Neural progenitor cell (in vitro differentiated cells): Measurements from ENCODE around the gene NPFFR2. TPM values are rescaled to one million over a fixed set of nuclear protein-coding genes. Genes with fewer than 3 reads are reported as not detected.
"Not testable (repeated sequence)": the region's sequence is repeated elsewhere in the genome, so short reads cannot be mapped to it uniquely, and the experiment has no call there.

Experiments
- DNase-seq: peaks from one replicate; pipeline ENCODE4 v3.0.0-alpha.2; 2016; ENCODE audit warnings: low spot score
- H2AFZ ChIP-seq: fragments of 200-600 bp; sonication (generic); replicated peaks from 2 replicates; pipeline ENCODE4 v1.6.1; 2016; ENCODE audit warnings: antibody characterized with exemption
- H3F3A ChIP-seq: fragments of 200-600 bp; sonication (generic); 2 replicates; pipeline ENCODE4 v1.6.1; 2016; ENCODE audit warnings: antibody characterized with exemption, low read depth
- H3K27ac ChIP-seq: fragments of 200-600 bp; sonication (generic); 2 replicates; pipeline ENCODE4 v1.5.1; 2016; ENCODE audit warnings: mild to moderate bottlenecking
- H3K27me3 ChIP-seq: fragments of 200-600 bp; sonication (generic); 2 replicates; pipeline ENCODE4 v1.6.1; 2016; ENCODE audit warnings: mild to moderate bottlenecking, moderate library complexity
- H3K36me3 ChIP-seq: fragments of 200-600 bp; sonication (generic); 2 replicates; pipeline ENCODE4 v1.5.1; 2016
- H3K4me1 ChIP-seq: fragments of 200-600 bp; sonication (generic); 2 replicates; pipeline ENCODE4 v1.6.1; 2016; ENCODE audit warnings: mixed run types
- H3K4me2 ChIP-seq: fragments of 200-600 bp; sonication (generic); 2 replicates; pipeline ENCODE4 v1.6.1; 2016
- H3K4me3 ChIP-seq: fragments of 200-600 bp; sonication (generic); 2 replicates; pipeline ENCODE4 v1.5.1; 2016
- H3K79me2 ChIP-seq: fragments of 200-600 bp; sonication (generic); 2 replicates; pipeline ENCODE4 v1.6.1; 2016; ENCODE audit warnings: low read depth
- H3K9ac ChIP-seq: fragments of 200-600 bp; sonication (generic); 2 replicates; pipeline ENCODE4 v1.6.1; 2016
- H3K9me3 ChIP-seq: fragments of 200-600 bp; sonication (generic); 2 replicates; pipeline ENCODE4 v1.5.1; 2016; ENCODE audit warnings: low read depth
- H4K20me1 ChIP-seq: fragments of 200-600 bp; sonication (generic); 2 replicates; pipeline ENCODE4 v1.6.1; 2016; ENCODE audit warnings: low read depth
- H3K27ac Mint-ChIP-seq: 3 replicates; pipeline ENCODE4 v1.8.0; 2021; ENCODE audit warnings: mixed read lengths
- H3K27me3 Mint-ChIP-seq: 2 replicates; pipeline ENCODE4 v1.8.0; 2022; ENCODE audit warnings: low read depth, mild to moderate bottlenecking, inconsistent platforms, moderate library complexity, mixed read lengths; ENCODE audit not compliant: insufficient read depth
- H3K36me3 Mint-ChIP-seq: 3 replicates; pipeline ENCODE4 v1.8.0; 2021; ENCODE audit warnings: mixed read lengths
- H3K4me1 Mint-ChIP-seq: 3 replicates; pipeline ENCODE4 v1.8.0; 2021; ENCODE audit warnings: mixed read lengths
- H3K4me3 Mint-ChIP-seq: 3 replicates; pipeline ENCODE4 v1.8.0; 2021; ENCODE audit warnings: mild to moderate bottlenecking, moderate library complexity, mixed read lengths
- H3K9me3 Mint-ChIP-seq: 3 replicates; pipeline ENCODE4 v1.8.0; 2020; ENCODE audit warnings: mixed read lengths
- CTCF ChIP-seq: fragments of 200-600 bp; sonication (generic); IDR thresholded peaks from 2 replicates; pipeline ENCODE4 v1.5.1; 2017; ENCODE audit warnings: antibody characterized with exemption, mild to moderate bottlenecking
- EZH2 ChIP-seq: fragments of 200-600 bp; sonication (generic); IDR thresholded peaks from 2 replicates; pipeline ENCODE4 v1.6.1; 2017; ENCODE audit warnings: antibody characterized with exemption, mild to moderate bottlenecking, moderate library complexity
- EZH2phosphoT487 ChIP-seq: fragments of 200-600 bp; sonication (generic); IDR thresholded peaks from 2 replicates; pipeline ENCODE4 v1.6.1; 2017; ENCODE audit warnings: antibody characterized with exemption
- total RNA-seq: library from RNA; depleted of rRNA; stranded (reverse); fragments of >200 nt; gene quantifications from 2 replicates; pipeline ENCODE4 v1.2.3, GENCODE V29; 2015; ENCODE audit warnings: low replicate concordance

NPFFR2 gene
- total RNA-seq, 1 donor from 2014 or later, result 2.1 TPM

- H3K9me3 Mint-ChIP-seq, result no peaks in the 10 kb centered on the region
- Histone ChIP-seq H3K27me3 (no peaks in the 10 kb centered on the region), H3F3A (no peaks in the 10 kb centered on the region), H3K36me3 (no peaks in the 10 kb centered on the region), H3K4me2 (no peak overlapping the region), H3K79me2 (no peaks in the 10 kb centered on the region), H4K20me1 (no peaks in the 10 kb centered on the region), H2AFZ (no peak overlapping the region), H3K9me3 (no peaks in the 10 kb centered on the region), H3K27ac (no peak overlapping the region), H3K4me1 (peaks cover 3% of the 10 kb centered on the region), H3K4me3 (no peak overlapping the region), H3K9ac (no peak overlapping the region)
- no peak for DNase-seq
- H3K27me3 Mint-ChIP-seq, result no peaks in the 10 kb centered on the region
- H3K4me3 Mint-ChIP-seq, result no peak overlapping the region
- no peak overlapping the region for H3K27ac Mint-ChIP-seq
- H3K4me1 Mint-ChIP-seq, result no peaks in the 10 kb centered on the region
- H3K36me3 Mint-ChIP-seq, result no peaks in the 10 kb centered on the region
- no peak for TF ChIP-seq EZH2
- no peak for TF ChIP-seq EZH2phosphoT487
- TF ChIP-seq CTCF, result no peak
These were observed 96.9 kb downstream of the NPFFR2 start for GRCh38 chr4:72128741-72129140.

- Histone ChIP-seq H3K4me3 (no peak overlapping the region), H3F3A (no peaks in the 10 kb centered on the region), H2AFZ (no peak overlapping the region), H3K4me1 (no peaks in the 10 kb centered on the region), H3K27me3 (no peaks in the 10 kb centered on the region), H3K27ac (no peak overlapping the region), H4K20me1 (no peaks in the 10 kb centered on the region), H3K9ac (no peak overlapping the region), H3K79me2 (no peaks in the 10 kb centered on the region), H3K36me3 (no peaks in the 10 kb centered on the region), H3K9me3 (no peaks in the 10 kb centered on the region), H3K4me2 (no peak overlapping the region)
- Mint-ChIP-seq H3K9me3 (peaks cover 7% of the 10 kb centered on the region), H3K4me1 (no peaks in the 10 kb centered on the region), H3K27me3 (no peaks in the 10 kb centered on the region), H3K27ac (no peak overlapping the region), H3K36me3 (no peaks in the 10 kb centered on the region), H3K4me3 (no peak overlapping the region)
- peak; percentile 48 for DNase-seq
- no peak for TF ChIP-seq EZH2
- TF ChIP-seq CTCF, result no peak
- no peak for TF ChIP-seq EZH2phosphoT487
These were observed 104.6 kb downstream of the NPFFR2 start for GRCh38 chr4:72136429-72136828.

- H3K36me3 Mint-ChIP-seq, H2AFZ ChIP-seq, H3K9me3 ChIP-seq, H3K27me3 Mint-ChIP-seq, H3K4me3 ChIP-seq, H3K27ac ChIP-seq, H3K27me3 ChIP-seq, H3K4me1 Mint-ChIP-seq, H3K9me3 Mint-ChIP-seq, H4K20me1 ChIP-seq, H3K79me2 ChIP-seq, H3K9ac ChIP-seq, H3K36me3 ChIP-seq, H3K4me1 ChIP-seq, H3K27ac Mint-ChIP-seq, H3K4me2 ChIP-seq, H3F3A ChIP-seq, DNase-seq, H3K4me3 Mint-ChIP-seq: not testable (repeated sequence)
These were observed 108.2 kb downstream of the NPFFR2 start for GRCh38 chr4:72139997-72140396.

GRCh38 chr4:72144241-72144640, 112.4 kb downstream of the NPFFR2 start:
- no peak overlapping the region for H3K4me3 Mint-ChIP-seq
- H3K27me3 Mint-ChIP-seq, result no peaks in the 10 kb centered on the region
- H3K9me3 ChIP-seq, result no peaks in the 10 kb centered on the region
- no peaks in the 10 kb centered on the region for H3K36me3 ChIP-seq
- H3K4me1 Mint-ChIP-seq, result no peaks in the 10 kb centered on the region
- no peak for DNase-seq
- no peaks in the 10 kb centered on the region for H3K4me1 ChIP-seq
- no peak overlapping the region for H3K27ac Mint-ChIP-seq
- no peaks in the 10 kb centered on the region for H4K20me1 ChIP-seq
- no peaks in the 10 kb centered on the region for H3F3A ChIP-seq
- no peak overlapping the region for H3K9ac ChIP-seq
- H3K36me3 Mint-ChIP-seq, result no peaks in the 10 kb centered on the region
- TF ChIP-seq EZH2 (no peak), EZH2phosphoT487 (no peak), CTCF (no peak)
- H3K79me2 ChIP-seq, result no peaks in the 10 kb centered on the region
- no peak overlapping the region for H3K27ac ChIP-seq
- no peak overlapping the region for H3K4me3 ChIP-seq
- no peak overlapping the region for H2AFZ ChIP-seq
- H3K27me3 ChIP-seq, result no peaks in the 10 kb centered on the region
- H3K4me2 ChIP-seq, result no peak overlapping the region
- H3K9me3 Mint-ChIP-seq, result peaks cover 4% of the 10 kb centered on the region
